NCI-H69 (cell line): Measurements from ENCODE around the gene FUBP1.
"Not testable (repeated sequence)": the region's sequence is repeated elsewhere in the genome, so short reads cannot be mapped to it uniquely, and the experiment has no call there.

Source experiments
- DNase-seq: peaks from one replicate; lab custom pipeline; 2025; lab: John Stamatoyannopoulos, UW

FUBP1 gene

GRCh38 chr1:77987919-77988318, 9.0 kb upstream of the FUBP1 start:
- DNase-seq: no peak

GRCh38 chr1:77986810-77987209, 7.9 kb upstream of the FUBP1 start:
- DNase-seq: no peak

- DNase-seq: no peak
These were observed 5.8 kb upstream of the FUBP1 start for GRCh38 chr1:77984629-77985028.

DNA sequence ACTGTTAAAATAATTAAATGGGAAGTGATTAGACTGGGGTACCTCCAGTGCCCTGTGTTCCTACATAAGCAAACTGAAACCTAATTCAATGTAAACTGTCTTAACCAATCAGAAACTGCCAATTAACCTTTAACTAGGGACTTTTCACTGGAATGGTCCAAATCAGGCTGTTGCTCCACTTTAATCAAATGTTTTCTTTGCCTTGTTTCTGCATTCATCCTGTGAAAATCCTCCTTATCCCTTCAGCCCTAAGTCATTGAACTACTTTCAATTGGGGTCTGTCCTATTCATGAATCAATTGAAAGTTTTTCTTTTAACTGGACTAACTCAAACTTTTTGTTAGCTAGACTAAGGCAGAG, 5.1 kb upstream of the FUBP1 start:
- no peak for DNase-seq

DNA sequence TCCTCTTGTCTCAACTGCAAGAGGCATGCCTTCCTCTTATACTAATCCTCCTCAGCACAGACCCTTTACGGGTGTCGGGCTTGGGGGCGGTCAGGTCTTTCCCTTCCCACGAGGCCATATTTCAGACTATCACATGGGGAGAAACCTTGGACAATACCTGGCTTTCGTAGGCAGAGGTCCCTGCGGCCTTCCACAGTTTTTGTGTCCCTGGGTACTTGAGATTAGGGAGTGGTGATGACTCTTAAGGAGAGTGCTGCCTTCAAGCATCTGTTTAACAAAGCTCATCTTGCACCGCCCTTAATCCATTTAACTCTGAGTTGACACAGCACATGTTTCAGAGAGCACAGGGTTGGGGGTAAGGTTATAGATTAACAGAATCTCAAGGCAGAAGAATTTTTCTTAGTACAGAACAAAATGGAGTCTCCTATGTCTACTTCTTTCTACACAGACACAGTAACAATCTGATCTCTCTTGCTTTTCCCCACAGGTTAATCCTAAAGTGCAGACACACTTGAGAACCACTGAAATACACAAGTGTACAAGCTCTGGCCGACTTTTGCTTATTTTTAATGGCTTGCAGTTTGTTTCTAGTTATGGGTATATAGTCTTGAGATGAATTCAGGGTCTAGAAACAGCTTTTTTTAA, 4.6 kb upstream of the FUBP1 start:
- DNase-seq: not testable (repeated sequence)

- peak; percentile 93 for DNase-seq
These were observed 441 bp downstream of the FUBP1 start for GRCh38 chr1:77978293-77978968.

DNA sequence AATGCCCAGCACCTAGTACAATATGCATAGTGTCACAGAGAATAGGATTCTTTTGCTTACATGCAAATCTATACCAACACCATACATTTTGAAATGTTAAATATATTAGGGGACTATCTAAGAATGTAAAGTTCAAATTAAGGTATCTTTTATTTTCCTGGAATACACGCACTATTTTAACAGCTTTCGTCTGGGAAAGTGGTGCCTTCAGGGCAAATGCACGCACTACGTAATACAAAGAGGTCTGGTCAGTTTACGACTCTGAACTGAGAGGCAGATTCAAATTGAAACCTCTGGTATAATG, 931 bp downstream of the FUBP1 start:
- DNase-seq: no peak

DNA sequence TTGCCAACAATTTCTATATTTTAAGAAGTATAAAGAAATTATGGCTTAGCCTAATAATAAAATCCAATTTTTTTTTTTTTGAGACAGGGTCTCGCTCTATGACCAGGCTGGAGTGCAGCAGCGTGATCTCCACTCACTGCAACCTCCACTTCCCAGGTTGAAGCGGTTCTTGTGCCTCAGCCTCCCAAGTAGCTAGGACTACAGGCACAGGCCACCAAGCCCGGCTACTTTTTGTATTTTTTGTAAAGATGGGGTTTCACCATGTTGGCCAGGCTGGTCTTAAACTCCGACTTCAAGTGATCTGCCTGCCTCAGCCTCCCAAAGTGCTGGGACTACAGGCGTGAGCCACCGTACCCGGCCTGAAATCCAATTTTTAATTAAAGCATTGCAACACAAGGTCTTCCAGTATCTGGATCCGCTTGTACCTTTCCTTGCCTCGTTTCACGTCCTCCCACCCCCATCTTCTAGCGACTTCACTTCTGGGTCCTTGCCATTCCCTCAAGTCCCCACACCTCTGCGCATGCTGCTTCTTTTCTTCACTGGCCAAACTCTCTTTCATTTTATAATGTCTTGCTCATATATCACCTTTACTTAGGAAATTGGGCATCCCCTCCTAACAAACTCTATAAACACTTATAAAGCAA, 2.3 kb downstream of the FUBP1 start:
- no peak for DNase-seq

DNA sequence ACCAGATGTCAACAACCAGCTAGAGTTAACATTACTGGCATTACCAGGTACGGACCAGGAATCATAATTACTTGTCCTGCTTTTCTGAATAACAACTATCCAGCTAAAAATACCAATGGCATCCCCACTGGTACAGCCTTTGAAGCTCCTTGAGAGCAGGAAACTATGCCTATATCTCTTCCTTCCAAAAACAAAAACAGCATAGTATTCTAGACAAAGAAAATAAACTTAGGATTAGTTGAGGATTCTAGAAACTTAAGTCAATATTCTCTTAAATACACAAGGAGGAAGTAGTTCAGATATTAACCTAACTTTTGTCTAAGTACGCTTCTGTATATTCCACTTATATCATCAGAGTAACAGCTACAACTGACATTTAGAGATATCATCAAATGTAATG, 3.0 kb downstream of the FUBP1 start:
- no peak for DNase-seq

DNA sequence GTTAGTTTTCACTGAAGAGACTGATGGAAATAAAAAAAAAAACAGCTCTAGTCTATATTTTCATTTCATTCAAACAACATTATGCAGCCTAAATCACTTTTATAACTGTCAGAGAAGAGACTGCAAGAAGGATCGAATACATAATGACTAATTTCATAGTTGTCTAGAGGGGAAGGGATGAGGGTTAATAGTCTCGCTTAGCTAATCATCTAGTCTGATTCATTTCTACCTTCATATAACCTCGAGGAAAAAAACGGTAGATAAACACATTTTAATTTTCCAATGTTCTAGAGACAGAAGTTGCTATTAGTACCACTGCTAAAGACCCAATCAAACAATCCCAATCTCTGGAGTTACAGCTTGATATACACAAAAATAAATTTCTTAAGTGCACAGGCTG, 3.5 kb downstream of the FUBP1 start:
- no peak for DNase-seq

DNA sequence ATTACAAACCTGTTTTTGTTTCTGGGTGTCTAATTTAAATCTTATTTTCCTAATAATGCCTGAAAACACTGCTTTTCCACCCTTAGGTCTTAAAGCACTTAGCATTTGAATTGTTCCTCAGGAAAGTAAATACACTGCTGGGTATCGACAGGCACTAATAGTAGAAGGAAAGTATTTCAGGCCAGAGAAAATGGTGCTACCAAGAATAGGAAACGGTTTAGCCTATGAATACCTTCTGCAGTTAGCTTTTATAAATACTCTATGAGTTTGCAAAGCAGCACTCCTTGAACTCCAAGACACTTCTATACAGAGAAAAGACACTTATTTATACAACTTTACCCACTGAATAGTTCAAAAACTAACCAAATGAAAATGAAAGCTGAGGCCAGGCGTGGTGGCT, 6.8 kb downstream of the FUBP1 start:
- no peak for DNase-seq

GRCh38 chr1:77970192-77970591, 8.7 kb downstream of the FUBP1 start:
- DNase-seq: no peak

- DNase-seq: no peak
These were observed 12.6 kb downstream of the FUBP1 start for GRCh38 chr1:77966291-77966690.

- DNase-seq: no peak
These were observed 17.5 kb downstream of the FUBP1 start for GRCh38 chr1:77961392-77961791.

- no peak for DNase-seq
These were observed 20.0 kb downstream of the FUBP1 start for GRCh38 chr1:77958850-77959249.

DNA sequence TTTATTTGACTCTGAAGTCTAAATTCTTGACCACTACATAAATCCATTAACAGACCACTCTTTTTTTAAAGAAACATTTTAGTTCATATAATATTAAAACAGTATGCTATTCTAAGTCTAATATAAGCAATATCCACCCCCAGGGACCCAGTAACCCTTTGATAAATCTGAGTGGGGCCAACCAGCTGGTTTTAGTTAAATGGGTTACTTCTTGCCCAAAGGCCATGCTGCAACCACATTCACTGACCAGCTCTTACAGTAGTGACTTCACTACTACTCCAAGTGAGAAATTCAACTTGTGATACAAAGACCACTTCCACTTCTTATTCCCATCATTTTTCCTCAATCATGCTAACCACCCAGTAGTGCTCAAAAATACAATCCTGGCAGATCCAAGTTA, 20.5 kb downstream of the FUBP1 start:
- no peak for DNase-seq

DNA sequence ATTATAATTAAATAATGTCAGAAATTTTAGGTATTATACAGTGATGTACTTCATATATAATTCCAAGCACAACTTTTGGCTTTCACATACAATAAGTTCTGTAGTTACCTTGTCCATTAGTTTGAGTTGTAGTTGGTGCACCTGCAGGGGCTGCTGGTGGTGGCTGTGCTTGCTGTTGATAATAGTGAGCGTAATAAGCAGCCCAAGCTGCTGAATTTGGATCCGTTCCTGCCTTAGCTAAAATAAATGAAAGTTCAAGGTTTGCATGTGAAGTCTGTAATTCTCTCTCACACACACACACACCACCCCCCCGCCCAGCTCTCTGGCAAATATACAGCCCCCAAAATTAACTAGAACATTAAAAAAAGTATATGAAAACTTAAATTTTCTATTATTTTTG, 22.4 kb downstream of the FUBP1 start:
- DNase-seq: no peak

DNA sequence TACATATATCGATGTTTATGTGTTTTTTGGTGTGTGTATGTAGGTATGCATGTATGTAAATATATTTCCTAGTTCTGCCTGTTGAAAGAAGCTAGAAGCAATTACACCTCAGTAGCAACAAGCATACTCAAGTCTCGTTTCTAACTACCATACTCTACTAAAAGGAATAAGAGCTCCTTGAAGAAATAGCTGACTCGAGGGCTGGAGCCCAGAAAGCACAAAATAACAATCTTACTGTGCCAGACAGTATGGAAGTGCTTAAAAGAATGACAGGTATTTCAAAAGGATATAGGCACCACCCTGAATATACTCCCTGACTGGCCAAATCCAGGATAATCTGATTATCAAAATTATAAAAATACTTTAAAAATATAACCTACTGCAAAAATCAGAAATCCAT, 23.2 kb downstream of the FUBP1 start:
- DNase-seq: no peak

- DNase-seq: no peak
These were observed 24.4 kb downstream of the FUBP1 start for GRCh38 chr1:77954521-77954920.

DNA sequence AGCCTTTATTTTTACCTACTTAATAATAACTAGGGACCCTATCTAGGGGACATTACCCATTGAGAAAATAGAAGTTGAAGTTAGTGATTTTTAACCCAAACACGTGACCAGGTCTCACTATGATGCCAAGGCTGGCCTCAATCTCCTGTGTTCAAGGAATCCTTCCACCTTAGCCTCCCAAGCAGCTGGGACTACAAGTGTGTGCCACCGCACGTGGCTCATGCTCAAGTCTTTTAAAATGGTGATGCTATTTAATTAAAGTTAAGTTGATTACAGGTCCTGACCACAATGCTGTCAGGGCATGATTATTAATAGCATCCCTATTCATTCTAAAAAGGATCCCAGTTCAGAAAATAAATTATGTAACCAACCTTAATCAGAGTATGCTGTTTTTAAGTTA, 25.0 kb downstream of the FUBP1 start:
- no peak for DNase-seq

- no peak for DNase-seq
These were observed 27.5 kb downstream of the FUBP1 start for GRCh38 chr1:77951328-77951727.

GRCh38 chr1:77950873-77951272, 28.0 kb downstream of the FUBP1 start:
- DNase-seq: no peak

- DNase-seq: peak; percentile 67
These were observed 29.9 kb downstream of the FUBP1 start for GRCh38 chr1:77948841-77949424.

DNA sequence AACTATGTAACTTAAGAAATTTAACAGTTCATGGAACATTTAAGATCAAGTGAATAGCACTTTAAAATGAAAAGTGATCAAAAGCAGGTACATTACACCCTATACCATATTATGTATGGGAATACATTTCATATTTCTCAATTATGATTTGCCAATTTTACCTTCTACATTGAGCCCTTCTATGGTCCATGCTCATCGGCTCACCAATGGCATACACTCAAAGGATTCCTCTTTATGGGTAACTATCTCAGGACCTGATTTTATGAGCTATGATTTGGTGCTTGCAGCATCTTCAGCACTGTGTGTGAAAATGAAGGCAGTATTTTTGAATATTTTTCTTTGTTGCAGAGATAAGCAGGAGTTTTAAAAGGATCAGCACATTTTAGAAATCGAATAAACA, 33.5 kb downstream of the FUBP1 start:
- no peak for DNase-seq
